Psoas muscle (tissue), 8 donors: Measurements from ENCODE around the gene VWF. TPM values are rescaled to one million over a fixed set of nuclear protein-coding genes. Genes with fewer than 3 reads are reported as not detected.

ENCODE experiments used
- ATAC-seq, 4 donors: fragments of 200-7000 bp; cut with Tn5 transposase; one replicate each; pipeline ENCODE4 v1.9.1; 2020; ENCODE audit warnings: moderate library complexity in 3 of 4, mild to moderate bottlenecking in 2 of 4
- DNase-seq, 2 donors: peaks; one replicate each; pipeline ENCODE4 v3.0.0-alpha.2; 2020
- H3K27ac ChIP-seq: fragments of 200-600 bp; one replicate; pipeline ENCODE4 v1.8.0; 2022
- H3K27me3 ChIP-seq, 3 donors: fragments of 200-600 bp in 1 of 3; one replicate each; pipeline versions ENCODE4 v1.6.1 to v1.8.0; 2013 to 2022; ENCODE audit warnings: low read length in 2 of 3, mild to moderate bottlenecking in 2 of 3, moderate library complexity in 1 of 3; ENCODE audit not compliant: insufficient read depth in 3 of 3
- H3K36me3 ChIP-seq, 2 donors: fragments of 200-600 bp in 1 of 2; one replicate each; pipeline versions ENCODE4 v1.6.1 to v1.8.0; 2013 to 2022; ENCODE audit warnings: low read depth in 1 of 2, mild to moderate bottlenecking in 1 of 2, moderate library complexity in 1 of 2; ENCODE audit not compliant: insufficient read depth in 1 of 2
- H3K4me1 ChIP-seq: fragments of 200-600 bp; one replicate; pipeline ENCODE4 v1.8.0; 2022
- H3K4me3 ChIP-seq: fragments of 200-600 bp; one replicate; pipeline ENCODE4 v1.8.0; 2022; ENCODE audit warnings: mild to moderate bottlenecking
- H3K9me3 ChIP-seq: fragments of 200-600 bp; one replicate; pipeline ENCODE4 v1.8.0; 2022
- CTCF ChIP-seq: fragments of 200-600 bp; IDR thresholded peaks from one replicate; pipeline ENCODE4 v1.8.0; 2022; ENCODE audit warnings: antibody characterized with exemption
- WGBS, 3 donors: extraction: QIAGEN DNeasy Blood & Tissue Kit; methylation state at CpG; one replicate each; pipeline versions ENCODE4 v1.1.6 to v1.1.7; 2013; 5-methylcytosine and 5-hydroxymethylcytosine counted together
- intact Hi-C, 2 donors: fragments of 100-400 bp; cut with DNase I; formaldehyde crosslinking; loops; one replicate each; pipeline versions ENCODE4 v1.11.0 to v1.14.2; 2022
- polyA plus RNA-seq, 3 donors: library from polyadenylated mRNA; stranded (reverse); fragments of 200-250 nt; gene quantifications; one replicate each; pipeline ENCODE4 v1.2.3, GENCODE V29; 2013
- total RNA-seq, 4 donors: library from RNA; stranded (reverse); fragmentation: NEBNext Ultra II Directional in 2 of 4; extraction: Animal tissue kit (Norgen Biotek cat#: 25700) in 2 of 4; gene quantifications; one replicate each; pipeline versions ENCODE4 v1.2.1 to v1.2.4, GENCODE V29; 2021 to 2023
- donor health status: healthy with polysubstance abuse.
- donor health status: DM: no; HTN: no; CAD: no; lungs with moderate emphysema.
- donor health status: Bipolar disorder and iron deficiency.
- donor health status: healthy.
- donor health status: DM: yes; HTN: yes; CAD: no.
- donor health status: DM: no; HTN: no; CAD: no.
- donor health status: DM: no; HTN: no; CAD: no.
- donor health status: DM: yes; HTN: yes; CAD: no.

VWF gene
- total and polyA plus RNA-seq, 7 donors, result 49.6 to 206 (median 122) TPM

GRCh38 chr12:6065131-6065862, 59.2 kb downstream of the VWF start:
- H3K9me3 ChIP-seq, result no peaks in the 10 kb centered on the region
- TF ChIP-seq CTCF, result no peak
- no peaks in the 10 kb centered on the region for H3K4me1 ChIP-seq
- H3K4me3 ChIP-seq, result no peak overlapping the region
- H3K36me3 ChIP-seq, result no peaks in the 10 kb centered on the region
- H3K27me3 ChIP-seq, result peaks cover 0 to 9% (median 0%) of the 10 kb centered on the region in 3 donors
- DNase-seq (no peak), ATAC-seq (no peak)
- intact Hi-C loops, result loop anchor here (5.0 to 10.0 kb wide), 2 partner anchors 217 to 400 kb away; no protein-coding TSS in a partner anchor
- WGBS, 3 donors, result 85 to 90% (median 89%) methylated on average over 8 of the region's 8 CpGs
- H3K27ac ChIP-seq, result no peak overlapping the region

GRCh38 chr12:6062757-6063735, 61.4 kb downstream of the VWF start:
- peaks cover 0 to 9% (median 2%) of the 10 kb centered on the region in 3 donors for H3K27me3 ChIP-seq
- 56 to 72% (median 66%) methylated on average over 19 to 20 of the region's 20 CpGs for WGBS, 3 donors
- no peaks in the 10 kb centered on the region for H3K36me3 ChIP-seq
- H3K4me1 ChIP-seq, result no peaks in the 10 kb centered on the region
- H3K9me3 ChIP-seq, result no peaks in the 10 kb centered on the region
- intact Hi-C loops, result loop anchor here (1.0 to 10.0 kb wide), 3 partner anchors 124 to 402 kb away; no protein-coding TSS in a partner anchor
- peak; percentile 72 for TF ChIP-seq CTCF
- H3K27ac ChIP-seq, result no peak overlapping the region
- no peak overlapping the region for H3K4me3 ChIP-seq
- ATAC-seq, result peak; percentile 71 to 81 (median 80)
- no peak for DNase-seq

GRCh38 chr12:6062395-6062756, 62.1 kb downstream of the VWF start:
- no peaks in the 10 kb centered on the region for H3K36me3 ChIP-seq
- intact Hi-C loops, result loop anchor here (1.0 to 10.0 kb wide), 3 partner anchors 125 to 402 kb away; no protein-coding TSS in a partner anchor
- 57 to 76% (median 63%) methylated on average over 3 of the region's 3 CpGs for WGBS, 3 donors
- H3K27me3 ChIP-seq, result peaks cover 0 to 13% (median 2%) of the 10 kb centered on the region in 3 donors
- DNase-seq (no peak), ATAC-seq (no peak)
- H3K9me3 ChIP-seq, result no peaks in the 10 kb centered on the region
- H3K27ac ChIP-seq, result no peak overlapping the region
- no peak for TF ChIP-seq CTCF
- no peaks in the 10 kb centered on the region for H3K4me1 ChIP-seq
- H3K4me3 ChIP-seq, result no peak overlapping the region

GRCh38 chr12:6061660-6062059, 62.8 kb downstream of the VWF start:
- DNase-seq (no peak), ATAC-seq (no peak)
- no peak for TF ChIP-seq CTCF
- H3K27me3 ChIP-seq, result peaks cover 0 to 16% (median 2%) of the 10 kb centered on the region in 3 donors
- H3K36me3 ChIP-seq, result no peaks in the 10 kb centered on the region
- WGBS, 3 donors, result 74 to 94% (median 82%) methylated on average over 3 of the region's 3 CpGs
- no peak overlapping the region for H3K4me3 ChIP-seq
- H3K4me1 ChIP-seq, result no peaks in the 10 kb centered on the region
- no peaks in the 10 kb centered on the region for H3K9me3 ChIP-seq
- no peak overlapping the region for H3K27ac ChIP-seq
- intact Hi-C loops, result loop anchor here (1.0 to 10.0 kb wide), 4 partner anchors 126 to 403 kb away; no protein-coding TSS in a partner anchor
